T-helper 1 cell (primary cell): ENCODE results near the gene TDRD3.
"Not testable (repeated sequence)": the region's sequence is repeated elsewhere in the genome, so short reads cannot be mapped to it uniquely, and the experiment has no call there.

Experiments
- DNase-seq, 5 donors: peaks; one replicate each; pipeline ENCODE4 v3.0.0-alpha.2; 2012 to 2020

TDRD3 gene

DNA sequence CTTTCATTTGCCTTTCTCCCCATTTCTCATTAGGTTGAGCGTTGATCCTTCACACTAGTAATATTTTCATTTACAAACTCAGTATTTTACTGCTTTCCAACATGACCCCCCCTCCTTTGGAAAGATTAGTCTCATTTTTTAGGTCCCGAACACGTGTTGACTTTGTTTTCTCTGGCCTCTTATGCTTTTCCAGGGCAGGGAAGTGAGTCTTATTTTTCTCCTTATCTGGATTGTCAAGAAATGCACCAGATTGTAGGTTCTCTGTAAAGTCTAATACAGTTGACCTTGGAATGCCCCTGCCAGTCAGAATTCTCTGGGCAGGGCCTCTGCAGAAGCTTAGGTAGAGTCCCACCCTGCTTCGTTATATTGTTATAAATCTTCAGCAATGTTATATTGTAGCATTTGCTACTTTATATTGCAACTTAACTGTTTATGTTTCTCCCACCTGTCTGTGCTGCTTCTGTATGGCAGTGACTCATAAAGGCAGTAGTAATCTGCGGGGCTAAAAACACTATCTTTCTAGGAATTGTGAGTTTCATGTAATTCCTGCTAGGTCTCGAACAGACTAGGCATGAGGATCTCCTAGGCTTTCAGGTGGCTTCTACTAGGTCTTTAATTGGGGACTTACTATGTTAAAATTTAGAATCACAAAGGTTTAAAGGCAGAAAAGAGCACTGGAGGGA lies 2.0 kb downstream of the TDRD3 start:
- no peak for DNase-seq

DNA sequence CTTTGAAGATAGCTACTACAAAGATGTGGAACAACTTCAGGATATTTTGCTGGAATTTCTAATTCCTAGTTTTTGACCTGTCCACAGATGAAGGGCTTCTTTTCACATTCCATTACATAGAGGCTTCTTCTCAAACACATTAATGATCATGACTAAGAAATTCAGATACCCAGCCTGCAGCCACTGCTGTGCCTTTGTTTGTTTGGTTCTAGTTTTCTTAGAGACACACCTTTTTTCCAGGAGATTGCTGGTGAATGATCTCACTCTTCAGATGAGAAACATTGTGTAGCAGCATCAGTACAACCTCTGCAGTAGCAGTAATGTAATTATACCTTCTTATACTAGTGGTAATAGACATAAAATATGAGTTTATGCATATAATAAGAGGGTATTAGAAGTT lies 5.0 kb downstream of the TDRD3 start:
- DNase-seq, result no peak

DNA sequence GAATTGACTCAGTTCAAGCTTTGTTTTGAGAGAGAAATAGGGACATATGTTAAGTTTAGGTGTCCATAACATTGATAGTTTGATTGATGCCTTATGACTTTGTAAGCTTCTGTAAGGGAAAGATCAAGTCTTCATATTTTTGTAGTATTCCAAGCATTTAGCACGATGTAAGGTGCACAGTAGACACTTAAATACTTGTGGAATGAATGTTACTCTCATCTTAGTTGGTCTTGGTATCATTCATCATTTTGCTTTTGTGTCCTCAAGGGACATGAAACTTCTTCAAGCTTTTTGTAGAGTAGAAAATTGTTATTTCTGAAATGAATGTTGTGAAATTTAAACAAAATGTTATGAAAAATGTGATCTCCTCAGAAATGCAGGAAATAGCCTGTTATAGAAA lies 10.1 kb downstream of the TDRD3 start:
- DNase-seq, result no peak

DNA sequence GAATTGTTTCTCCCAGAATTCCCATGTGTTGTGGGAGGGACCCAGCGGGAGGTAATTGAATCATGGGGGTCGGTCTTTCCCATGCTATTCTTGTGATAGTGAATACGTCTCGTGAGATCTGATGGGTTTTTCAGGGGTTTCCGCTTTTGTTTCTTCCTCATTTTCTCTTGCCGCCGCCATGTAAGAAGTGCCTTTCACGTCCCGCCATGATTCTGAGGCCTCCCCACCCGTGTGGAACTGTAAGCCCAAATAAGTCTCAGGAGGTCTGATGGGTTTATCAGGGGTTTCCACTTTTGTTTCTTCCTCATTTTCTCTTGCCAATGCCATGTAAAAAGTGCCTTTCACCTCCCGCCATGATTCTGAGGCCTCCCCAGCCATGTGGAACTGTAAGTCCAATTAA lies 10.8 kb downstream of the TDRD3 start:
- not testable (repeated sequence) for DNase-seq

DNA sequence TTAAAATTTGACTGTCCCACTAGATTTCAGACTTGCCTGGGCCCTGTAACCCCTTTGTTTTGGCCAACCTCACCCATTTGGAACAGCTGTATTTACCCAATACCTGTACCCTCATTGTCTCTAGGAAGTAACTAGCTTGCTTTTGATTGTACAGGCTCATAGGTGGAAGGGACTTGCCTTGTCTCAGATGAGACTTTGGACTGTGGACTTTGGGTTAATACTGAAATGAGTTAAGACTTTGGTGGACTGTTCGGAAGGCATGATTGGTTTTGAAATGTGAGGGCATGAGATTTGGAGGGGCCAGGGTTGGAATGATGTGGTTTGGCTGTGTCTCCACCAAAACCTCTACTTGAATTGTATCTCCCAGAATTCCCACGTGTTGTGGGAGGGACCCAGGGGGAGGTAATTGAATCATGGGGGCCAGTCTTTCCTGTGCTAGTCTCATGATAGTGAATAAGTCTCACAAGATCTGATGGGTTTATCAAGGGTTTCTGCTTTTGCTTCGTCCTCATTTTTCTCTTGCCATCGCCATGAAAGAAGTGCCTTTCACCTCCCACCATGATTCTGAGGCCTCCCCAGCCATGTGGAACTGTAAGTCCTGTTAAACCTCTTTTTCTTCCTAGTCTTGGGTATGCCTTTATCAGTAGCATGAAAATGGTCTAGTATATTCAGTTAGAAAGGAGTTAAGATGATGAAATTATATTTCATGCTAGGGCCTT lies 12.7 kb downstream of the TDRD3 start:
- not testable (repeated sequence) for DNase-seq

DNA sequence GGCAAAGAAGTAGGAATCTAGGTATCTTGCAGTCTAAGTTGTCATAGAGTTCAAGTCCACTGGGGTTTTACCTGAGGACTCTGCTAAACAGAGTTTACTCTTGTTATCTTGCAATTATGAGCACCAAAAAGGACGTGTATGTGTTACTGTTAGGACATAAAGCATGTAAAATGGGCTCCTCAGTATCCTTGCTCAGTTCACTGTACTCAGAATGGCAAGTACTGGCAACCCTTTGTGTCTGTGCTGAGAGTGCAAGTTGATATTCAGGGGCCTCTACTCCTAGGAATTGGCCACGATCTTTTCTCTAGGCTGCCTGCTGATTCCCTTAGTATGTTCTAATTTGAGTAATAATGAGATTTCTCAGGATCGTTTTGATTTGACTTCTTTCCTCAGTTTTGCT lies 13.3 kb downstream of the TDRD3 start:
- no peak for DNase-seq

DNA sequence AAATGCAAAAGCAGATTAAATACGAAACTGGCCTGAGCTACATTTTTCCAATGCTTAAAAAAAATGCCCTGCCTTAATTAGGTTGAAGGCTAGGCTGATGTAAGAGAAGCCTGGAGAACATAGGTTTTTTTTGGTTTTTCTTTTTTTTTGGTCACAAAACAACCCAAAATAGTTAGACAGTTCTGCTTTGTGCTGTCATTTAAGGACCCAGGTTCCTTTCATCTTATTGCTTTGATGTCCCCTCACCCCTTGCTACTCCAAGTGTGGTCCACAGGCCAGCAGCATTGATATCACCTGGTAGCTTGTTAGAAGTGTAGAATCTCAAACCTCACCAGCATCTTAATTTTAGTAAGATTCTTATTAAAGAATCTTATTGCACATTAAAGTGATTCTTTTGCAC lies 14.4 kb downstream of the TDRD3 start:
- no peak for DNase-seq

DNA sequence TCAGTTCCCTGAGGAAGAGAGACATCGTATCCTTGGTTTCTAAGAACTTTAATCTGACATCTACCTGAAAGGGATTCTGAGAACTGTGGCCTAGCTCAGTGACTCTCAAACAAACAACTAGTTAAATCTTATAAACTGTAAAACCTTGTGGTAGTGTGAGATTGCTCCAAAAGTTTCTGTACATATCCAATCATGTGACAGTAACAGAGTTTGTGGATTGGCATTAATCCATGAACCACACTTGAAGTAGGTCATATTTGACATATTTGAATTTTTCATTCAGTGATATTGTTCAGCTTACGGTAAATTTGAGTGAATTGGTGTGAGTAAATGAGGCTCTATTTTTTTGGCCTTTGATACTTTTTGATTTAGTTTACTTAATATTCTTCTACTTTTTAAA lies 15.0 kb downstream of the TDRD3 start:
- DNase-seq, result no peak

DNA sequence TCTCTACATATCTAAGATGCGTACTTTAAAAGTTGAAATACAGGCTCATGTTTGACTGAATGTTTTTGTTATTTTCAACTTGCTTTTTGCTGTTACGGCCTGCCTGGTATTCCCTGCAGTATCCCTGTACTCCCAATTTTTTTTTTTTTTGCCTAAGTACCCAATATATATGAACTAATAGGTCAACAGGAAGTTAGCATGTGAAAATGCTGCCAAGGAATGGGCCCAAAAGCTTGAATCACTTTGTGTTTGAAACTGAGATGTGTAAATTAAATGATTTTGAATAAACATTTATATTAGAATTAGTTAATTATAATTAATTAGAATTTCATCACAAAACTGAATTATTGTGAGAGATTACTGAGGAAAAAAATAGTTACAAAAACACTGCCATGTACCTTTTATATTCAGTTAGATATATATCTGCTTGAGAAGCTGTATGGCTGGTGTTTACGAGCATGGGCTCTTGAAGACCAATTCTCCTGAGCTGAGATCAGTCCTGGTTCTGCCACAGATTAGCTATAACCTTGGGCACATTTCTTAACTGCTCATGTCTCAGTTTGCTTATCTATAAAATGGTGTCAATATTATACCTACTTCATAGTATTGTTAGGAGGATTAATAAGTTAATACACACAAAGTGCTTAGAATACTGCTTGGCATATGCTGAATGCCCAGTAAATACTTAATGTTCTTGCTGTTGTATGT lies 16.0 kb downstream of the TDRD3 start:
- no peak for DNase-seq

DNA sequence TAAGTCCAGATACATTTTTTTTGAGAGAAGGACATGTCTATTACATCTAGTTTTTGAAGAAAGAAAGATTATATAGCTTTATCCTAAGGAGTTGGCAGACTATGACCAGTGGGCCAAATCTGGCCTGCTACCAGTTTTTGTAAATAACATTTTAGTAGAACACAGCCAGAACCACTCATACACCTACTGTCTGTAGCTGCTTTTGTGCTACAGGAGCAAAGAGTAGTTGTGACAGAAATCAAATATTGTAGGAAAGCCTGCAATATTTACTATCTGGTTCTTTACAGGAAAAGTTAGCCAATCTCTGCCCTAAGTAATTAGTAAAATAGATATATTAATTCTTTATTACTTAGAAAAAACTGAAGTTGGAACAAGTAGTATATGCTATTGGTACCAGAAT lies 17.2 kb downstream of the TDRD3 start:
- no peak for DNase-seq

DNA sequence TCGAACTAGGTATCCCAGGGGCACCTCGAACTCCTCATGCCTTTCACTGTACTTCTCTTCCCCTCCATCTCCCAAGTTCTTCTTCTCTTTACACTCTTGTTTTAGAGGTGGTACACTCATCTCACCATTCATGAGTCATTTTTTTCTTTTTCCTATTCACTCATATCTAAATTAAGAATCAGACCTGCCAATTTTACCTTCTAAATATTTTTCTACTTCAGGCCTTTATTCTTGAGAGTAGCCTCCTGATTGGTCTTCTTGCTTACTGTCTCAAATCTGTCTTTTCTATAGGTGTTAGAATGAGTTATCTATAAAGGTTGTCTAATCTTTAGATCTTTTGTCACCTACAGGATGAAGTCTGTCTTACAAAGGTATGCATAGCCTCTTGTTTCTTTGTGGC lies 20.7 kb downstream of the TDRD3 start:
- DNase-seq, result no peak

DNA sequence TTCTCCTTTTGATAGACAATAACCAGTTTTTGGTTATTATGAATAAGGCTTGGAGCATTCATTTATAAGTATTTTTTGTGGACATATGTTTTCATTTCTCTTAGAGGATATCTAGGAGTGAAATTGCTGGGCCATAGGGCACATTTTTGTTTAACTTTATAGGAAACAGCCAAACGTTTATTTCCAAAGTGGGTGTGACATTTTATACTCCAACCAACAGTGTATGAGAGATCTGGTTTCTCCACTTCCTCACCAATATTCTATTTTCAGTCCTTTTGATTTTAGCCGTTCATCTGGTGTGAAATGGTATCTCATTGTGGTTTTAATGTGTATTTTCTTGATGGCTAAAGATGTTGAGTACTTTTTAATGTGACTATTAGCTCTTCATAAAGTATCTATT lies 21.9 kb downstream of the TDRD3 start:
- DNase-seq, result no peak

DNA sequence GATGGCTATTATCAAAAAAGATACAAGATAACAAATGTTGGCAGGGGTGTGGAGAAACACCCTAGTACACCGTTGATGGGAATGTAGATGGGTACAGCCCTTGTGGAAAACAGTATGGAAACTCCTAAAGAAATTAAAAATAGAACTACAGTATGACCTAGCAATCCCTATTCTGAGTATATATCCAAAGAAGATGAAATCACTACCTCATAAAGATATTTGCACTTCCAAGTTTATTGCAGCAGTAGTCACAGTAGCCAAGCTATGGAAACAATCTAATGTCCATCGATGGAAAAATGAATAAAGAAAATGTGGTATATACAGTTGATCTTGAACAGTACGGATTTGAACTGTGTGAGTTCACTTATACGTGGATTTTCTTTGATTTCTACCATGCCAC lies 28.3 kb downstream of the TDRD3 start:
- DNase-seq, result no peak

DNA sequence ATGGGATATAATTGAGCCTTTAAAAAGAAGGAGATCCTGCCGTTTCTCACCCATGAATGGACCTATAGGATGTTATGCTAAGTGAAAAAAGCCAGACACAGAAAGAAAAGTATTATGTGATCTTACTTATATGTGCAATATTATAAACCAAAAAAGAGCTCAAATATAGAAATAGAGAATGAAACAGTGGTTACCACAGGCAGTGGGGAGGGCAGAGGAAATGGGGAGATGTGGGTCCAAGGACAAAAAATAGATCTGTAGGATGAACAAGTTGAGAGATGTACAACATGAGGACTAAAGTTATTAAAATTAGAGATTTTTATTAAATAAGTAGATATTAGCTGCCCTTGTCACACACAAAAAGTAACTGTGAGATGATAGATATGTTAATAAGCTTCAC lies 29.1 kb downstream of the TDRD3 start:
- no peak for DNase-seq

DNA sequence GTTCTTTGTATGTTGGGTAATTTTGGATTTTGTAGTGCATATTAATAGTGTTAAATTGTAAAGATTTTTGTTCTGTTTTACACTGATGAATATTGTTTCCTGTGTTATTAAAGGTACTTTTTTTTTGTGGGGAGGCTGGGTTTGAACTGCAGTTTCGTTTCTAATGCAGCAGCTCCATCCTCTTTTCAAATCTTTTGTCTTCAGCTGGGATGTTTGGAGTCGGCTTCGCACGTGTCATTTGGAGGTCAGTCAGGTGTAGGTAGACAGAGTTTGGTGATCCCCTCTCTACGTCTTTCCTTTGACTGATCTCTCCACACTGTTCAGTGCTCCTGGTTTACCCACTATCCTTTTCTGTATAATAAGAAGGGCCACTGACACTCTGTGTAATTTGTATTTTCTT lies 30.3 kb downstream of the TDRD3 start:
- DNase-seq, result no peak

DNA sequence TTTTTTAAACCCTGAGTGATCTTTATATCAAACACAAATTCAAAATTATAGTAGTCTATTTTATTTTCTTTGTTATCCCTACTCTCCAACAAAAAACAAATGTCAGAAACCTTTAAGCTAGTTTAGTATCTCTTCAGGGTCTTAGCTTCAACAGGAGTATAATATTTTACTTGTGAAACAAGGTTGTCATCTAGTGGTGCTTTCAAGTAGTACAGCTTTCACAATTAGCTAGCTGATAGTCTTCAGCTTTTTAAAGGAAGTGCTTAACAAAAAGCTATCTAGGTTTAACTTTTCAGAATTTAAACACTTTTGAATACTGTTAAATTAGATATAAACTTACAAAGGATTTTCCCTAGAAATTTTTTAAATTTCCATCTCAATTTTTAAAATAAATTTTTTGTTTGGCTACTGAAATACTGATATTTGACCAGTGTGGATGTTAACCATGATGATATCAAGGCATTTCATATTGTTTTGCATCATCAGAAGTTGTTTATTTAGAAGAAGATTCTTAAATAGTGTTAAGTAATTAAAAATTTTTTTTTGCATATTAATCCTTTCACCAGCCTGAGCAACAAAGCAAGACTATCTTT lies 34.2 kb downstream of the TDRD3 start:
- DNase-seq, result peak in 1 of 5 donors; percentile 51

DNA sequence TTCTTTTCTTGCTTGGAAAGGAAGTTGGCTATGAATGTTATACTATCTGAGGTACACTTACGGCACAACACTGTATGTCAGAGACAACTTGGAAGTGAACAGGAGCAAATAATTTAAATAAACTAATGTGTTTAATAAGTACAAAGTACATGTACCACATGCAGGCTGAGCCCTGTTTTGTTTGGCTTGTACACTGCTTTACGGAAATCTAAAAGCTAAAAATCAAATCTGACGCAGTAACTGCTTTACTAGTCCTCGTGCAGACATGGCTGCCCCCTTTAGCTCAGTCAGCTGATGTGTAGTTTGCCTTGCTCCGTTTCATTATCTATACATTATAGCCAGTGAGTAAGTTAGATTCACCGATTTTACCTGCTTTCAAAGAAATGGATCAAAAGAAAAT lies 36.5 kb downstream of the TDRD3 start:
- DNase-seq, result no peak

DNA sequence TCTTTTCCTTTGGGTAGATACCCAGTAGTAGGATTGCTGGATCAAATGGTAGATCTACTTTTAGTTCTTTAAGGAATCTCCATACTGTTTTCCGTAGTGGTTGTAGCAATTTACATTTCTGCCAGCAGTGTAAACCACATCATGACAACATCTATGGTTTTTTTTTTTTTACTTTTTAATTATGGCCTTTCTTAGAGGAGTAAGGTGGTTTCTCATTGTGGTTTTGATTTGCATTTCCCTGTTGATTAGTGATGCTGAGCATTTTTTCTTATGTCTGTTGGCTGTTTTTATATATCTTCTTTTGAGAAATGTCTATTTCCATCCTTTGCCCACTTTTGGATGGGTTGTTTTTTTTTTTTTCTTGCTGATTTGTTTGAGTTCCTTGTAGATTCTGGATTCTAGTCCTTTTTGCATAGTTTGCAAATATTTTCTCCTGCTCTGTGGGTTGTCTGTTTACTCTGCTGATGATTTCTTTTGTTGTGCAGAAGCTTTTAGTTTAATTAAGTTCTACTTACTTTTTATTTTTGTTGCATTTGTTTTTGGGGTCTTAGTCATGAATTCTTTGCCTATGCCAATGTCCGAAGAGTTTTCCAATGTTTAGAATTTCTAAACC lies 38.8 kb downstream of the TDRD3 start:
- DNase-seq, result no peak

DNA sequence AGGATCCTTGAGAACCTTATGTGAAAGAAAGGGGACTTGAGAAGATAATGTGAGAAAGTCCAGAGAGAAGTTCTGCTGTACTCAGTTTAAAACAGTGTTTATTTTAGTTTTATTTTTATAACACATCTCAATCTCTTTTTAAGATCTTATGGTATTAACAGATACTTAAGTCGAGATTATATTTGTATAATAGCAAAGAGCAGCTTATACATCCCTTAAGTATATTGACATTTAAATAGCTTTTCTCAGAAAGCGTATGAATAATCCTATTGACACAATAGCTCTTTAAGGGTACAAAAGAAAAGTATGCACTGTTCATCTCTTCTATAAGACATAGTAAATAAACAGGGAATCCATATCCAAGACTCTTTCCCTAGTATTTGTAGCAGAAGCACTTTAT lies 42.2 kb downstream of the TDRD3 start:
- no peak for DNase-seq

DNA sequence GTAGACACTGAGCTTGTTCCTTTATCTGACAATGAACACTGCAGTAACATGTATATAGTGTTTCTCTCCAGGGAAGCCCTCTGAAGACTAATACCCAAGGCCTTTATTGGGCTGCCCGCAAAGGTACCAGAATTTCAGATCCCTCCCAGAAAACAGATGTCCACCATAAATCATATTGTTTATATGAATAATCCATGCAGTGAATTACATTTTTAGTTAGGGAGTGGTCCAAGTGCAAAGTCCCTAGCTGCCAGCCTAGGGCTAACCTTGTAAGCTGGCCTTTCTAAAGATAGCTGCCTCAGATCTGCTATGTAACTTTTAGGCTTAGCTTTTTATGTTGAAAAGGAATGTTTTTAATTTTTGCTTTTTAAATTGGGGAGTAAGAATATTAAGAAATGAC lies 44.7 kb downstream of the TDRD3 start:
- DNase-seq, result no peak

DNA sequence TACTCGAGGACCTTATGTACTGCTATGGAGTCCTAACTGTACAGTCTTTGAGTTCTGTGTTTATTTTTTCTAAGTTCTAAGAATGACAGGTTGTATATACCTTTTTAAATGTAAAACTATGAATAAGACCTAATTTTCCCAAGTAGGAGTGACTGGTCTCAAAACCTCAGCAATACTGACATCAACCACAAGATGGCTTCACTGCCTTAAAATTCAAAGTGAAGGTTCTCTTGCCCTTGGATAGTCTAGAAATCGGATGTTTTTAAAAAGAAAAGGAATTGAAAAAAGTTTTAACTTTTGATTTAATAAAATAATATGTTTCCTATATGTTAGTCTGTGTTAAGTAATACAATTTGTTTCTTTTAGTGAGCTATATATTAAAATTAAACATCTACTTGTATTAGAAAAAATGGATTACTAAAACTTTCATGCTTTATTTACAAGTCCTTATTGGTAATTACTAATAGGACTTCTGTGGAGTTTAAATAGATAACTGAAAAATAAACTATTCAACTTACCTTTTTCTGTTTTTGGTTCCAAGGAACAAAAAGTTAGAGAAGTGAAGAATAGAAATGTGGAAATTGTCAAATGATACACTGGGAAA lies 52.0 kb downstream of the TDRD3 start:
- DNase-seq, result peak in 1 of 5 donors; percentile 13

DNA sequence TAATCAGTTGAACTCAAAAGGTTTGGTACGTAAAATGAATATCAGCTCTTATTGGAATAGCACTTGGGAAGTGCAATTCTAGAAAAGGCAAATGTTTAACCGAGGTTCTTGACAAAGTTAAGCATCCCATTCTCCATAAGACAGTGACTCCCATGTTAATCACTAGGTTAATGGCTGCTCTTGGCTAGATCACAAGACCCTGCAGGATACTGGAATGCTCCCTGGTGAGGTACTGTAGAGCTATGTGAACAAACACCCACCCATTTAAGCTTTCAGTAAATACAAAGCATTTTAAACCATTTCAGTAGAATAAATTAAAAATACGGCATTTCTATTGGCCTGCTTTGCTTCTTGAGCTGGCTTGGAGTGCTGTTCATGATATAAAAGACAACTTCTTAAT lies 56.5 kb downstream of the TDRD3 start:
- DNase-seq, result no peak

DNA sequence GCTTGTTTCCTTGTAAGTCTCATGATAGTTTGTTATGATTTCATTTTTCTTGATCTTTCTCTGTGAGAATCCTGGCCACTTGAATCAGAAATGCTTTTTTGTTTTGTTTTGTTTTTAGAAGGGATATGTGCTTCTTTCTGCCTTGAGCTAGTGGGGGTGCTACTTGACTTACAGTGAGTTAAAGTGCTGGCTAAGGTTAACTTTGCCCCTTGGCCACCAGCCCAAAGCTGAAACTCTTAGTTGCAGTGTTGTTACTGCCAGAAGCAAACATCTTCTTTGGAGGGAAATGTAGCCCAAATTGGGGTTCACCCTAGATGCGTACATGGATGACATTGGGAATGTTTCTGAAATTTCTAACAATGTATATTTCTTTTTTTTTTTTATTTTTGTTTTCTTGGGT lies 57.4 kb downstream of the TDRD3 start:
- no peak for DNase-seq
